Stimulated activated CD8-positive, alpha-beta memory T cell treated with anti-CD3 and anti-CD28 coated beads, Interleukin-12 subunit alpha, Interleukin-12 subunit beta, amount 100 ng/mL, for 24 hours (primary cell): ENCODE data around the gene KIRREL3.

Experiments used
- DNase-seq: peaks from one replicate; pipeline ENCODE4 v3.0.0-alpha.2; 2020; ENCODE audit errors: extremely low read depth

The KIRREL3 gene

DNA sequence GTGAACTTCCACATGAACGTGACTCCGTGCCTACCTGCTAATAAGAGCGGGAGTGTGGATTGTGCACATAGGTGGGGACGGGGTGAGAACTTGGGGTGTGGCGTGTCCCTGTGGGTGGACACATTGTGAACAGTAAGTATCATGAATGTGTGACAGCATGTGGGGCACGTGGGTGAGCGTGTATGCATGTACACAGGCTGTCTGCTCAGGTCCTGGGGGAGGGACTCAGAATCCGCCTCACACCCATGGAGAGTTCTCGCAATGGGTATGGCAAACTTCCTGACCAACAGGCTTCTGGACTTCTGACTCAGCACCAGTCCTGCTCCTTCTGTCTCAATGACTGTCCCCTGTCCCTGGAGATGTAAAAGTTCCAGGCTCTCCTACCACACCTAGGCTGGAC is 422.1 kb downstream of the KIRREL3 start:
- no peak for DNase-seq

DNA sequence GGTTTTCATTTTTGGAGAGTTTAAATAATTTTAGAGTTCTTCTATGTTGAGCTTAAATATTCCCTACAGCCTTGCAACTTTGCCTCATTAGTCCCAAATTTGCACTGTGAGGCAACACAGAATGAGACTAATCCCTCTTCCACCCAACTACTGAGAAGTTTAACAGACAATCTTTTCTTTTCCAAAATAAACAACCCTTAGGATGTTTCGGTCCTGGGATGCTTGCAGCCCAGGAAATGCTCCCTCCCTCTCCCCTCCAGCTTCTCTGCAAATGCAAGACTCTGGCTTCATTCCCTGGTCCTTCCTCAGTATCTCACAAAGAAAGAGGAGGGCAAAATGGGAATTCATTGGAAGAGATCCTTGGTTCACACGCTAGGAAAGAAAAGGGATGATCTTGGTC is 422.5 kb downstream of the KIRREL3 start:
- no peak for DNase-seq

DNA sequence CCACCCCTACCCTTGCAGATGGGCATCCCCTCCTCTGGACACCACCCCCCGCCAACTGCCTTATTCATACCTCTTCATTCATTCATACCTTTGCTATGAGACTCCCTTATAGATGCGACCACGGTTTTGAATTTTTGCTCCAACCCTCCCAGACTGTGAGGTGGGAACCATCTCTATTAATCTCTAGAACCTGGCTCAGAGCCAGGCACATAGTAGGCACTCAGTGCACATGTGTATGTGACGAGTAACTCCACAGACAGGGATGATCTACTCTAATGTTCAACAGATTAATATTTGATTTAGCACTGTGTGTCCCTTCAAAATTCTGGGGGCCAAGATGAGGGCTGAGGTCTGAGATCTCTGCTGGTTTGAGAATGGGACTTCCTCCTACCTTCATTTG is 424.7 kb downstream of the KIRREL3 start:
- DNase-seq, result no peak

DNA sequence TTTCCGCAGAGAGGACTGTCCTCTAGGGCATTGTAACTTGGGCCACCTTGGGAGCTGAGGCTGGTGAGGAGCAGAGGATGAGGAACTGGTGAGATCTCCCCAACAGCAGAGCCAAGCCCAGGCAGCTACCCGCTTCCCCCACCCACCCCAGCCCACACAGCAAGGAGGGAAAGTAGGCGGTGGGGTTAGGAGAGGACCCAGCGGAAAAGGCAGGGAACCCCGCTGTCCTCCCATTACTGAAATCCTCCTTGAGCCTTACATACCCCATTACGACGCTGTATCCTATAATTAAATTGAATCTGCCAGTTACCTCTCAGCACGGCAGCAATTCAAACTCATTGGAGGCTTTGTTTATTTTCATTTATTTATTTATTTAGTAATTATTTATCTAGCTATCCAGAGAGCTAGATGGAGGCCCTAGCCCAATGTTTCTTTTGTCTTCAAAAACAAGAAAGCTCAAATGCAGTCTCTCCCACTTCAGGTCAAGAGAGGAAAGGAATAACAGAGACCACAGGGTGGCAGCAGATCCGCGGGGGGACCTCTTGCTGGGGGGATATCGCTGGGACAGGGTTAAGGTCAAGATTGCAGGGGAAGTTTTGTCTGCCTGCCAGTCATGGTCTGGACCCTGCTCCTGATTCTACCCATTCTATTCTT is 427.1 kb downstream of the KIRREL3 start:
- DNase-seq, result no peak

DNA sequence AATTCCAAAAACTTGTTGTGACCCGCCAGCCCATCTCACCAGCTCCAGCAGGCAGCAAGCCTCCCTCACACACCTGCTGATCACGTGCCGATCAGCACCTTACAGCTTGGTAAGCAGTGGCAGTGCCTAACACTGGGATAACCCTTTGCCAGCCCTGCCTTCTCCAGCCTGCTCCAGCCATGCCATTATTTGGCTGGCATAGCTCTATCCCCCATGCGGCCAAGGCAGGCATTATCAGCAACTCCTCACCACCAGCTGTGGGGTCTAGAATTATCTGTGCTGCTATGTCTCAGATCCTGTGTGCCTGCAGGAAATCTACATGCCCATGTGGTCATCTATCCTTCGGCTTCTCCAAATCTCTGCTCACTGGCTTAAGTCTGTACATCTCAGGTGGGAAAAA is 430.1 kb downstream of the KIRREL3 start:
- no peak for DNase-seq

DNA sequence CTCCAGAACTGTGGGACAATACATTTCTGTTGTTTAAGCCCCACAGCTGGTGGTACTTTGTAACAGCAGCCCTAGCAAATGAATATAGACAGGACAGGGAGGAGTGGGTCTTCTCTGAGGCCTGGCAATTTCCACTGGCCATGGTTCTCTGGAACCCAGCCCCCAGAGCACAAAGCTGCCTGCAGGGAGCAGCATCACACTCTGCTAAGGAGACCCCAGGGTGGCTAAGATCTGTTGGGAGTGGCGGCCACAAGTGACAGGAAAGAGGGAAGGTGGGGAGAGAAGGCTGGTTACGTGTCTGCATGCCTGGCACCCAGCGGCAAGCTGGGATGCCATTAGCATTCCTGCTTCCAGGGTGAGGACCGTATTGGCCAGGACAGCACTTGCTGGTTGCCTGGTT is 433.2 kb downstream of the KIRREL3 start:
- no peak for DNase-seq

DNA sequence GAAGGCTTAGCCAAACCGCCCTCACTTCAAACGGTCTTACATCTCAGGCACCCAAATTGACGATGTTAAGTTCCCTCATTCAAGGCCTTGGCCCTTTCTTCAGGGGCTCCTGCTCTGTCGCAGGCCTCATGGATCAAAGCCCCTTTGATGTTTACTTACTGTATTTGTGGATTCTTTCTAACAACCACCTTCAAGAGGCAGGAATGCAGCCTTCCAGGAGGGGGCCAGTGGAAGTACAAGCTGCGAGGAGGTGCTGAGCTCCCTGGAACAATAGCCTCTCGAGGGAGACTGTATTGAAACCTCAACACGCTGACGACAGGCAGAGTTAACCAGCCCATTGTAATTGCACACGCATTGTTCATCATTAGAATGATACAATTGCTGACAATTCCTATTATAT is 436.0 kb downstream of the KIRREL3 start:
- DNase-seq, result no peak

DNA sequence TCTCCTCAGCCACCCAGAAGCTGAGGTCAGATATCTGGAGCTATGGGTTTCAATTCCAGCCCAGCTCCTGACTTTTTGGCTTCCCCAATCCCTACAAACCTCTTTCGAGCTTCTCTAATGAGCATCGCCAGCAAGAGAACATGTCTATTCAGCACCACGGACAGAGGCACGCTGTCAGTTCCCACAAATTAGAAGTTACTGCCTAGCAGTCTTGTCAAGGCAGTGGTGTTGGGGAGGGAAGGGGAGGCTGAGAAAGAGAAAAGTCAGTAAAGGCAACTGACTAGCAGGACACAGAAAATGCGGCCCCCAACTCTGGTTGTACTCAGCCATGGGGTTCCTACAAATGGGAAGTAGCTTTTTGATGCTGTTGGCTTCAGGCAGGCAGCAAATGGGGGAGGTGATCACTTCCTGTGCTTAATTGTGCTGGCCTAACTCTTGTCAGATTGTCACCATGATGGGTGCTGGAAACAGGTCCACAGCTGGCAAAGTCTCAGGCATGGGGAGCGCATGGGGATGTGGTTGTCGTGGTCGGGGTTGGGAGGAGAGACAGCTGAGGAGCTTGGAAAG is 439.2 kb downstream of the KIRREL3 start:
- DNase-seq, result no peak

DNA sequence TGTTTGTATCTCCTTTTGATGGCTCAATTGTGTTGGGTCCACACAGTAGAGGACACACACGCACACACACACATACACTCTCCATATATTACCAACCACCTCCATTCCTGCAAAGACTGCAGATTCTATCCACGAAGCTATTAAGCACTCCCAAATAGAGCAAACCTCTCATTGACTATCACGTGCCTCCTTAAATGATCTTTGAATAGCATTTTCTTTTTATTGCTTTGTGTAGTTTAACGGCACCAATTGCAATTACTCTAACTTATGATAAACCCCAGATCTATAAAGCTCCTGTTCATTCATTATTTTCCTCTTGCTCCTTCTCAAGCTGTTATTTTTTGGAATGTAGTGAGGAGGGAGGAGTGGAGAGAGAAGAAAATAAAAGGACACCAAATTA is 440.3 kb downstream of the KIRREL3 start:
- DNase-seq, result no peak

DNA sequence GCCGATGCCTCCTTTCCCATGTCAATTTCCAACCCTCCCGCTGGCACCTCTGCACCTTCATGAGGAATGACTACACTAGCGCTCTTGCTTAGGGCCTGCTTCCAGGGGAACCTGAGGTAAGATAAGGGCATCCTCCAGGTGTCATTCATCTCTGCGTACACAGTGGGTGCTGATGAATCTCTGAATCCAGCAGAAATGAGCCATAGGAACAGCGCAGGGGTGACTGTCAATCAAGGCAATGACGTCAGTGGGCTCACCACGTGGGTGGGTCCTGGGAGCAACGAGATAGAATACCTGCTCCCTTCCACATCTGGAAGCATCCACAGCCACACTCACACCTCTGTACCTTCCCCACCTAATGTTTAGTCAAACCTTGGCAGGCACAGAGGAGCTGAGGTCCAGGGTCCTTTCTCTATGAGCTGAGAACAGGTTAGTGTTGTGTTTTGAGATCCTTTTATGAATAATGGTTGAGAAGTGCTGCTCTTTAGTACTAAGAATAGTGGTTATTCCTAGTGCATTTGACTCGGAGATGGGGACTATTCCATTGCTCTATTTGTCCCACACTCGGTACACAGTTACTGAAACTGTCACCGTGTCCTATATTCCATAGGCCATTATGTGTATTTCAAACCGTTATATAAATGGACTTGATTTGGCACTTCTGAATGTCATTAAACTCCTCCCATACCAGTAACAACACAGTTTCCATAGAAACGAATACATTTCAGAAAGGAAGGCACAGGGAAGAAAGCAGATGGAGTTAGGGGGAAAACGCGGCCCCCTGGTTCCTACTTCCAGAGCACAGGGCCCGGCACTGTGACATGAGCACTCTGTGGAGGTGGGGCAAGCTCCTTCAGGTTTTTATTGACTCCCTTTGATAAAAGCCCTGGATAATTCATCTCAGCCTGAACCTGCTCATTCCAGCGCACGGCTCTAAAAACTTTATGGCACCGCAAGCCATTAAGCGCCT is 451.7 kb downstream of the KIRREL3 start:
- DNase-seq, result no peak

DNA sequence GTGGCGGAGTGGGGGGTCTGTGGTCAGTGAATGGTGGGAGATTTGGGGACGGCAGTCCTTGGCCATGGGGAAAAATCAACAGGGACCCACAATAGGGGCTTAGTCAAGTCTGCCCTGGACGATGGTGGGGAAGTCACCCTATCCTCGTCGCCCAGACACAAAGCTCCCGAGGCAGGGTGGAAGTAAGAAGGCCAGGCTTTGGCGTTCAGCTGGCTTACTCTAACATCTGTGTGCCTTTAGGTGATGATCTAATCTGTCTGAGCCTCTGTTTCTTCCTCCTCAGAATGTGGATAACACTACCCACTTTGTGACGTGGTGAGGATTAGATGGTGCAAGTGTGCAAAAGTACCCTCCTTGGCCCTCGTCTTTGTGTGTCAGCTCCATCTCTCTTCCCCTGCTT is 452.9 kb downstream of the KIRREL3 start:
- no peak for DNase-seq

DNA sequence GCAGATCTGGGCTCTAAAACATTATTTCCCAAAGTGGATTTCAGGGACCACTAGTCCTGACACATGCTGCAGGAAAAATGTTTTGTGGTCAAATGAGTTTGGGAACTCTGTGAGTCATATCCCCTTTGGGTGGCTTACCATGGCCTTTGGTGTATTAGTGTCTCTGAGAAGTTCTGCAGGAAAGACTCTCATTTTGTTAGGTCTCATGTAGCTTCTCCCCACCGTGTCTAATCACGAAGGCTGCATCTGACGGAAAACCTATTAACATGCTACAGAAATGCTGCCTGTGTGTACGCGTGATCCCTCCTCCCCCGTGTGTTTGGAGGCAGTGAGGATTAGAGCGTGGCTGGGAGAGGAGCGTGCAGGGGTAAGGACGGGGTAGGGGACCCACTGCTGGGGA is 453.4 kb downstream of the KIRREL3 start:
- DNase-seq, result no peak

DNA sequence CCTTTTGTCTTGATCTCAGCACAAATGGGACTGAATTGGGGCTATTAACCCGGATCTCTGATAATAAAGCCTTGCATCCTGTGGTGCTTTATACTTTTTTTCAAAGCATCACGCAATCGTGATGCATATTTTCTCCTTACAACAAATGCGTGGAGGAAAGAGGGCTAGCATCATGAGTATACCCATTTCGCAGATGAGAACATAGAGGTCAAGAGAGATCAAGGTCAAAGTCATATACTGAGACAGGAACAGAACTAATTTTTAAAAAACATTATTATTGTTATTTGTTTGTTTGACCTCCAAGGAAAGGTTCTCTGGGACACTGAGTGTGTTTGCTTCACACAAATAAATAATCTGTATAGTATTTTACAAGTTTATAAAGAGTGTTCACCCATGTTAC is 453.9 kb downstream of the KIRREL3 start:
- DNase-seq, result no peak

DNA sequence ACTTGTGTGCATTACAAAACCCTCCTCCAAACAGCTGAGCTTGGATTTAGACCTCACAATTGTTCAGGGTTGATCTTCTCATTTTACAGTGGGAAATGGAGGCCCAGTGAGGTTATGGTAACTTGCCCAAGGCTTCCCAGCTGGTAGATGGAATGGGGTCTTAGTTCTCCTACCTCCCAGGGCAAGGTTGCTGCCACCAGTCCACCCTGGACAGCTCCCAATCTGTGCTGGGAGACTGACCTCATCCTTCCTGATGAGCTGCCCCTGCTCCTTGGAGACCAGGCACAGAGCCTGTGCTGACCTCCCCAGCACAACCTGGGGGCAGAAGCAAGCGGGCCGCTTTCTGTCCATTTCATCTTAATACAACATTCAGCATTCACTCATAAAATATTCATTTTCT is 454.4 kb downstream of the KIRREL3 start:
- no peak for DNase-seq

DNA sequence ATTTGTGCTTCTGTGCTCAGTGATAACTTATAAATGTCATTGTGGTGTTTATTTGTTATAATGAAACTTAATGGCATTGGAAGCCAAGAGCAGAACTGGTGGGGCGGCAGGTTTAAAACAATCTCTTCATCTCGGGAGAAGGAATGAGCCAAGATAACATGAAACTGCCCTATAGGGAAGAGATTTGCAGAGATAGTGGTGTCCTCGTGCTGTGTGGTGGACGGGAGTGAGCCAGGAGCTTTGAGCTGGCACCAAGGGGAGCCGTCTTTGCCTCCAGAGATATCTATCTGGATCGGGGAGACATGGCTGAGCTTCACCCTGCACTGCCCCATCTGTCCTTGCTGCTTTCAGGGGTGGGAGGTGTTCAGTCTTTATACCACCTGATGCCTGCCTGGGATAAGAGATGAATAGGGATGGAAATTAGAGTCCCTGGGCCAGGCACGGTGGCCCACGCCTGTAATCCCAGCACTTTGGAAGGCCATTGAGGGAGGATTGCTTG is 455.5 kb downstream of the KIRREL3 start:
- no peak for DNase-seq

DNA sequence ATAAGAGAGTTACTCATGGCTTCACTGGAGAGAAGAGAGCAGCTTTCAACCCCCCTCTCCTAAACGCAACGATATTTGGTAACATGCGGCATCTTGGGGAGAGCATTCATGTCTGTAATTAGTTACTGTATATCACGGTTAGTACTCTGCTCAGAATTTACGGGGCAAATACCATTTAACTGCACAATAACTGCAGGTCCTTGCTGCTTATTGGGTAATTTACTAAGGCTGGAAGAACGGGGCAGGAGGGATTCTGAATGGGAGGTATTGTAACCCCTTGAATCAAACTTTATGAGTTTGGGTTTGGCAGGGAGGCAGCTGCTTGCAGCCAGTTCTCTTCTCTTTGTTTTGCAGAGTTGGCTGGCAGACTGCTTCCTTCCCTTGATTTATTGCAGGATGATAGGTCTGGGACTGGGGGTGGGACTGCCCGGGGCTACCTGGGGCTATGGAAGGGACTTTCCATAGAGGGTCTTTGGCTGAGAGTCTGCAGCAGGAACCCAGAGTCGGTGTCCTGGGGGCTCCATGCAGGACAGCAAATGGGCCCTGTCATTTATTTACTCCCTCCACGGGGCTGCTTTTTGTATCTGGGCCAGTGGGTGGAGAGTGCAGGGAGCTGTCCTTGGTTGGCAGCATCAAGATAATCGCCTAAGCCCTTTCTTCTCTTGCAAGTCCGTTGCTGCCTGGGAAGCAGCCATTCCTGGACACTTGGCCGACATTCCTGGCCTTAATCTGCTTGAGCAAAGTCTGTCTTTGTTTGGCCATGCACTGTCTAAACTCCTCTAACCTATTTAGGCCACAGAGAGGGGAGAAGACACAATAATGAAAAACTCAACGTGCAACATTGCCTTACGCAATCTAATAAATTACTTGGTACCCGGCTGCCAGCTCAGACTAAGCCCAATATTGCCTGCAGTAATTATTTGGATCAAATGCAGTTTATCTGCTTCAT is 456.2 kb downstream of the KIRREL3 start:
- no peak for DNase-seq

DNA sequence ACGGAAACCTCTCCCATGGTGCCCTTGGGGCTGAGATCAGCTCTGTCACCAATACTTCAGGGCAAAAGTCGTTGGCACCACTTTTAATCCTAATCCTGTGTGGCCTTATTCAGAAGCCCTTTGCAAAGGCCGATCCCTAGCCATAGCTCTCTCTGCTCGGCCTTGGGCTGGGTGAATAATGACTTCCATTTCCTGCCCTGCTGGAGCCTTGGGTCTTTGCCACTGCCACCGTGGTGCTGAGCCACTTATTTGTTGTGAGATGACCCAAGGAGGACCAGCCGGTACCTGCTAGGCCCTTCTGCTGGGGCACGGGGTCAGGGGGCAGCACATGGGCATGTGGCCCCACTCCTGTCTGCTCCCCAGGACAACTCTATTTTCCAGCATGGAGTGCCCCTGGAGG is 456.9 kb downstream of the KIRREL3 start:
- DNase-seq, result no peak

DNA sequence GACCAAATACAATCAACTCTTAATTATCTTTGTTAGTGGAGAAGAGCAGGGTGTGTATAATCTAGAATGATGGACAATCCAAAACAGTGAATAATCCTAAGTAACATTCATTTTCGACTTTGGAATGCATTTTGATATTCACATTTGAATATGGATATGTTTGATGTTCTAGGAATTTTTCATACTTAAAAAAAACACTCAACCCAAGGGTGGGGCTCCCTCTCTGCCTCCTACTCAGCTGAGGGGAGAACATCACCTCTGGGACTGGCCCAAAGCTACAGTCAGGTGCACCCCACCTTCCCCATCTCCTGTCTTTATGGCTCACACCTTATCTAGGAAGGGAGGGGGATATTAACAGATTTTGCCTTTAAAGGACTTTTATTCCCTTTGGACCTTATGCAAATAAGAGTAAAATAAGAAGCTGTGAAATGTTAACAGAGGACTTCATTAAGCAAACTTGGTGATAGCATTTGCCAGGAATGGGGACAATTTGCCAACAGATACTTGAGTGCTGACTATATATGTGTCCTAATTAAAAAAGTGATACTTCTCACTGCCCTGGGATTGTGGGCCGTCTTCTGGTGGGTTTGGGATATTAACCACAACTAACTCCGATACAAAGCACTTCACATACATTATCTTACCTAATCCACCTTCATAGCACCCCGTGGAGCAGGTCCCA is 458.1 kb downstream of the KIRREL3 start:
- no peak for DNase-seq

DNA sequence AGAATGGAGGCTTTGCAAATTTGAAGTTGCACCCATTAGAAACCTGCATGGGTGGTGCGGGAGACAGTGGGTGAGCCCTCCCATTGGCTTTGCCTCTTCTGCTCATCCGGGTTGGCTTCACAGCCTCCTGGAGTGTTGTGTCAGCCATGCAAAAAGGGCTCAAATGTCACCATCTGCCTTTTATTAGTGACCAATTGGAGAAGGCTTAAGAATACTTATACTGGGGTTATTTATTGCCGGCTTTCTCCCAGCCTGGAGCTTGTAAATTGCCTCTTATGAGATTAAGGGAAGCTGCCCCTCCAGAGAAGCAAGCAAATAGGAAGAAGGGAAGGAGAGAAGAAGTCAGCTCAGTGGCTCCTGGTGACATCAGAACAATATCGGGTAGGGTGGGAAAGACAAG is 462.5 kb downstream of the KIRREL3 start:
- DNase-seq, result no peak

DNA sequence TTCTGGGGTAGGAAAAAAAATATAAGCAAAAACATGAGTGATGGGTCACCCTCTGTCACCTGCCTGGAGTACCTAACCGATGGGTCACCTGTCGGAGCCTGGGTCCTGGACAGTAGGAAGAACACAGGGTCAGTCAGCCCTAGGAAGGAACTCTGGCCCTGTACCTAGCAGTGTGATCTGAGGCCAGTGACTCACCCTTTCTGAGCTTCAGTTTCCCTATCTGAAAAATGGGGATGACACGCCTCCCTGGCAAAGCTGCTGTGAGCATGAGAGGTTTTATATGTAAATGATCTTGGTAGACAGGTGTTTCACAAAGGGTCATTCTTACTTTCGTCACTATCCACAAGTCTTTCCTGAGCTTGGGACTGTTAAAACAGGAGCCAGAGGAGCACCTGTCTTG is 463.1 kb downstream of the KIRREL3 start:
- DNase-seq, result no peak
